ENCODE results near the gene KRTAP10-2.
"Not testable (repeated sequence)": the region's sequence is repeated elsewhere in the genome, so short reads cannot be mapped to it uniquely, and the experiment has no call there.

Gene KRTAP10-2

GRCh38 chr21:44594406-44594916, 43.2 kb upstream of the KRTAP10-2 start:
- Histone ChIP-seq H3K79me2 (ENCODE audit: insufficient read depth, low read length) (no peaks in the 10 kb centered on the region), H3K36me3 (ENCODE audit: insufficient read depth, low read length) (no peaks in the 10 kb centered on the region), H3K9me3 (ENCODE audit: insufficient read depth, low read length, severe bottlenecking) (no peaks in the 10 kb centered on the region), H4K20me1 (ENCODE audit: insufficient read depth, low read length) (no peaks in the 10 kb centered on the region), H3K4me1 (ENCODE audit: insufficient read depth, low read length) (no peaks in the 10 kb centered on the region), H2AFZ (ENCODE audit: low read depth, low read length) (no peak overlapping the region), H3K27ac (ENCODE audit: low read length) (no peak overlapping the region), H3K9ac (ENCODE audit: low read depth, low read length) (no peak overlapping the region), H3K4me3 (ENCODE audit: low read depth in 1 of 2, low read length in 2 of 2) (no peak overlapping the region), H3K27me3 (ENCODE audit: insufficient read depth, low read length, poor library complexity) (no peaks in the 10 kb centered on the region), H3K4me2 (ENCODE audit: insufficient read depth, low read length) (no peak overlapping the region)
- TF ChIP-seq CTCF (IDR thresholded peaks at IDR 0.05; ENCODE audit: borderline replicate concordance, extremely low read depth, low read length, poor library complexity, severe bottlenecking) (no peak), EZH2 (IDR thresholded peaks at IDR 0.05; ENCODE audit: borderline replicate concordance, low read depth, low read length, severe bottlenecking) (no peak)
- DNase-seq (no peak), ATAC-seq (ENCODE audit: insufficient read depth, low read depth) (no peak)

- Histone ChIP-seq H3K4me3 (ENCODE audit: low read depth in 1 of 2, low read length in 2 of 2) (no peak overlapping the region), H4K20me1 (ENCODE audit: insufficient read depth, low read length) (no peaks in the 10 kb centered on the region), H3K27ac (ENCODE audit: low read length) (no peak overlapping the region), H3K4me2 (ENCODE audit: insufficient read depth, low read length) (no peak overlapping the region), H3K79me2 (ENCODE audit: insufficient read depth, low read length) (no peaks in the 10 kb centered on the region), H3K36me3 (ENCODE audit: insufficient read depth, low read length) (no peaks in the 10 kb centered on the region), H3K9ac (ENCODE audit: low read depth, low read length) (no peak overlapping the region), H3K9me3 (ENCODE audit: insufficient read depth, low read length, severe bottlenecking) (no peaks in the 10 kb centered on the region), H3K27me3 (ENCODE audit: insufficient read depth, low read length, poor library complexity) (no peaks in the 10 kb centered on the region), H3K4me1 (ENCODE audit: insufficient read depth, low read length) (no peaks in the 10 kb centered on the region), H2AFZ (ENCODE audit: low read depth, low read length) (no peak overlapping the region)
- DNase-seq (no peak), ATAC-seq (ENCODE audit: insufficient read depth, low read depth) (no peak)
- TF ChIP-seq CTCF (IDR thresholded peaks at IDR 0.05; ENCODE audit: borderline replicate concordance, extremely low read depth, low read length, poor library complexity, severe bottlenecking) = no peak
Observed at GRCh38 chr21:44593598-44594405, 42.5 kb upstream of the KRTAP10-2 start.

- H2AFZ ChIP-seq (ENCODE audit: low read depth, low read length) = no peak within 1 kb of the TSS
- H3K4me2 ChIP-seq (ENCODE audit: insufficient read depth, low read length) = no peak within 1 kb of the TSS
- no peaks in the 10 kb centered on the region for H3K27me3 ChIP-seq (ENCODE audit: insufficient read depth, low read length, poor library complexity)
- H3K27ac ChIP-seq (ENCODE audit: low read length) = no peak within 1 kb of the TSS
- no peak for TF ChIP-seq EZH2 (IDR thresholded peaks at IDR 0.05; ENCODE audit: borderline replicate concordance, low read depth, low read length, severe bottlenecking)
- H3K4me3 ChIP-seq (ENCODE audit: low read depth in 1 of 2, low read length in 2 of 2) = no peak within 1 kb of the TSS
- DNase-seq (no peak), ATAC-seq (ENCODE audit: insufficient read depth, low read depth) (no peak)
- H3K4me1 ChIP-seq (ENCODE audit: insufficient read depth, low read length) = no peaks in the 10 kb centered on the region
- no peaks in the 10 kb centered on the region for H3K9me3 ChIP-seq (ENCODE audit: insufficient read depth, low read length, severe bottlenecking)
- H3K79me2 ChIP-seq (ENCODE audit: insufficient read depth, low read length) = no peaks in the 10 kb centered on the region
- H4K20me1 ChIP-seq (ENCODE audit: insufficient read depth, low read length) = no peaks in the 10 kb centered on the region
- no peaks in the 10 kb centered on the region for H3K36me3 ChIP-seq (ENCODE audit: insufficient read depth, low read length)
- H3K9ac ChIP-seq (ENCODE audit: low read depth, low read length) = no peak within 1 kb of the TSS
Observed at GRCh38 chr21:44592446-44593311, 41.4 kb upstream of the KRTAP10-2 start, which contains the start of gene KRTAP10-6. KRTAP10-6 (minus strand) TSS chr21:44592505; CDS start chr21:44592484, 21 bp downstream.

- not testable (repeated sequence) for ATAC-seq (ENCODE audit: insufficient read depth, low read depth); H3K27ac ChIP-seq (ENCODE audit: low read length); H4K20me1 ChIP-seq (ENCODE audit: insufficient read depth, low read length); H3K4me2 ChIP-seq (ENCODE audit: insufficient read depth, low read length); H3K36me3 ChIP-seq (ENCODE audit: insufficient read depth, low read length); H3K9me3 ChIP-seq (ENCODE audit: insufficient read depth, low read length, severe bottlenecking); H3K9ac ChIP-seq (ENCODE audit: low read depth, low read length); H3K79me2 ChIP-seq (ENCODE audit: insufficient read depth, low read length); DNase-seq; H3K27me3 ChIP-seq (ENCODE audit: insufficient read depth, low read length, poor library complexity); H2AFZ ChIP-seq (ENCODE audit: low read depth, low read length); H3K4me3 ChIP-seq (ENCODE audit: low read depth in 1 of 2, low read length in 2 of 2); H3K4me1 ChIP-seq (ENCODE audit: insufficient read depth, low read length)
Observed at GRCh38 chr21:44591801-44592130, 40.5 kb upstream of the KRTAP10-2 start.

- H3K9me3 ChIP-seq (ENCODE audit: insufficient read depth, low read length, severe bottlenecking); H3K4me2 ChIP-seq (ENCODE audit: insufficient read depth, low read length); H3K9ac ChIP-seq (ENCODE audit: low read depth, low read length); H3K27me3 ChIP-seq (ENCODE audit: insufficient read depth, low read length, poor library complexity); H3K4me1 ChIP-seq (ENCODE audit: insufficient read depth, low read length); H2AFZ ChIP-seq (ENCODE audit: low read depth, low read length); DNase-seq; H3K27ac ChIP-seq (ENCODE audit: low read length); H3K4me3 ChIP-seq (ENCODE audit: low read depth in 1 of 2, low read length in 2 of 2); ATAC-seq (ENCODE audit: insufficient read depth, low read depth); H3K79me2 ChIP-seq (ENCODE audit: insufficient read depth, low read length); H3K36me3 ChIP-seq (ENCODE audit: insufficient read depth, low read length); H4K20me1 ChIP-seq (ENCODE audit: insufficient read depth, low read length): not testable (repeated sequence)
Observed at GRCh38 chr21:44590897-44591800, 39.8 kb upstream of the KRTAP10-2 start.
